Testis (tissue), 2 donors: Measurements from ENCODE around the gene SC5D.

ENCODE experiments used
- CTCF ChIP-seq, 3 experiments: fragments of 450-650 bp in 2 of 3; fragments of 200-600 bp in 1 of 3; sonication (generic) in 1 of 3; IDR thresholded peaks; one replicate each; pipeline ENCODE4 v1.5.1; 2016 to 2019; ENCODE audit warnings: antibody characterized with exemption in 3 of 3, mild to moderate bottlenecking in 2 of 3, moderate library complexity in 1 of 3
- POLR2A ChIP-seq: fragments of 450-650 bp; IDR thresholded peaks from one replicate; pipeline ENCODE4 v1.6.1; 2017; ENCODE audit warnings: antibody characterized with exemption, mild to moderate bottlenecking, moderate library complexity

- TF ChIP-seq CTCF (IDR thresholded peaks at IDR 0.05) (no peak), POLR2A (no peak)
Observed at GRCh38 chr11:121341609-121342008, 49.0 kb downstream of the SC5D start.
